ENCODE measurements around the gene ZNF282.

GRCh38 chr7:149199234-149199995, 4.1 kb downstream of the ZNF282 start:
- TF ChIP-seq, protein P1, sequence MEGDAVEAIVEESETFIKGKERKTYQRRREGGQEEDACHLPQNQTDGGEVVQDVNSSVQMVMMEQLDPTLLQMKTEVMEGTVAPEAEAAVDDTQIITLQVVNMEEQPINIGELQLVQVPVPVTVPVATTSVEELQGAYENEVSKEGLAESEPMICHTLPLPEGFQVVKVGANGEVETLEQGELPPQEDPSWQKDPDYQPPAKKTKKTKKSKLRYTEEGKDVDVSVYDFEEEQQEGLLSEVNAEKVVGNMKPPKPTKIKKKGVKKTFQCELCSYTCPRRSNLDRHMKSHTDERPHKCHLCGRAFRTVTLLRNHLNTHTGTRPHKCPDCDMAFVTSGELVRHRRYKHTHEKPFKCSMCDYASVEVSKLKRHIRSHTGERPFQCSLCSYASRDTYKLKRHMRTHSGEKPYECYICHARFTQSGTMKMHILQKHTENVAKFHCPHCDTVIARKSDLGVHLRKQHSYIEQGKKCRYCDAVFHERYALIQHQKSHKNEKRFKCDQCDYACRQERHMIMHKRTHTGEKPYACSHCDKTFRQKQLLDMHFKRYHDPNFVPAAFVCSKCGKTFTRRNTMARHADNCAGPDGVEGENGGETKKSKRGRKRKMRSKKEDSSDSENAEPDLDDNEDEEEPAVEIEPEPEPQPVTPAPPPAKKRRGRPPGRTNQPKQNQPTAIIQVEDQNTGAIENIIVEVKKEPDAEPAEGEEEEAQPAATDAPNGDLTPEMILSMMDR (IDR thresholded peaks at IDR 0.05), result no peak
- no peak for TF ChIP-seq POLR2A (IDR thresholded peaks at IDR 0.05)

Data from prostate gland (tissue), 2 donors.